IMR-90 (cell line): ENCODE data around the gene SLC27A2. TPM values are rescaled to one million over a fixed set of nuclear protein-coding genes. Genes with fewer than 3 reads are reported as not detected.

Experiments
- ATAC-seq: fragments of 200-7000 bp; cut with Tn5 transposase; 2 replicates; pipeline ENCODE4 v1.9.1; 2020; ENCODE audit warnings: low read depth, mild to moderate bottlenecking, moderate library complexity
- BruUV-seq: library from RNA; stranded (reverse); fragments of 400-500 nt; replicated peaks from 2 replicates; lab custom pipeline; 2021; lab: Mats Ljungman, UMichigan
- CTCF ChIA-PET: fragments of 300-600 bp; formaldehyde crosslinking; extraction: SDS; loops from one replicate; lab custom pipeline; 2021; ENCODE audit warnings: antibody characterized with exemption; lab: Yijun Ruan, JAX
- POLR2A ChIA-PET: fragments of 300-600 bp; sonication (Branson Sonifier 250); formaldehyde crosslinking; loops from one replicate; lab custom pipeline; 2022; ENCODE audit warnings: antibody characterized with exemption; ENCODE audit not compliant: unreplicated experiment; lab: Charles Lee
- DNase-seq: peaks from one replicate; pipeline ENCODE4 v3.0.0; 2013
- H2AFZ ChIP-seq: replicated peaks from 2 replicates; pipeline ENCODE3; 2013; ENCODE audit warnings: low read length, mild to moderate bottlenecking; ENCODE audit not compliant: poor library complexity
- H2AK5ac ChIP-seq: 2 replicates; pipeline ENCODE4 v1.6.1; 2013; ENCODE audit warnings: low read depth, low read length, inconsistent platforms
- H2AK9ac ChIP-seq: replicated peaks from 2 replicates; pipeline ENCODE3; 2013; ENCODE audit warnings: mild to moderate bottlenecking, low read depth, low read length, moderate library complexity; ENCODE audit not compliant: poor library complexity
- H2BK120ac ChIP-seq: 2 replicates; pipeline ENCODE4 v1.6.1; 2013; ENCODE audit warnings: low read depth, low read length, inconsistent platforms
- H2BK15ac ChIP-seq: 3 replicates; pipeline ENCODE4 v1.6.1; 2013; ENCODE audit warnings: low read depth, low read length, inconsistent platforms
- H2BK20ac ChIP-seq: 2 replicates; pipeline ENCODE4 v1.6.1; 2013; ENCODE audit warnings: low read depth, mild to moderate bottlenecking, inconsistent platforms, low read length, moderate library complexity
- H2BK5ac ChIP-seq: 2 replicates; pipeline ENCODE4 v1.6.1; 2013; ENCODE audit warnings: mild to moderate bottlenecking, low read depth, low read length, inconsistent platforms; ENCODE audit not compliant: poor library complexity, severe bottlenecking
- H3K14ac ChIP-seq: replicated peaks from 2 replicates; pipeline ENCODE4 v1.6.1; 2013; ENCODE audit warnings: low read depth, low read length, inconsistent platforms
- H3K18ac ChIP-seq: 2 replicates; pipeline ENCODE4 v1.6.1; 2013; ENCODE audit warnings: low read depth, low read length, control low read depth
- H3K23ac ChIP-seq: 2 replicates; pipeline ENCODE4 v1.6.1; 2013; ENCODE audit warnings: low read depth, low read length, inconsistent platforms
- H3K27ac ChIP-seq: 2 replicates; pipeline ENCODE4 v1.5.1; 2013; ENCODE audit warnings: mild to moderate bottlenecking, control low read depth, low read length; ENCODE audit not compliant: insufficient read depth
- H3K27me3 ChIP-seq: 2 replicates; pipeline ENCODE4 v1.6.1; 2013; ENCODE audit warnings: low read length; ENCODE audit not compliant: control insufficient read depth, insufficient read depth
- H3K36me3 ChIP-seq: 2 replicates; pipeline ENCODE4 v1.6.1; 2013; ENCODE audit warnings: low read length, mixed read lengths; ENCODE audit not compliant: control insufficient read depth, insufficient read depth
- H3K4ac ChIP-seq: 2 replicates; pipeline ENCODE4 v1.6.1; 2013; ENCODE audit warnings: low read depth, low read length, inconsistent platforms
- H3K4me1 ChIP-seq: 2 replicates; pipeline ENCODE4 v1.6.1; 2013; ENCODE audit warnings: low read length, mixed read lengths; ENCODE audit not compliant: control insufficient read depth, insufficient read depth
- H3K4me2 ChIP-seq: 2 replicates; pipeline ENCODE4 v1.6.1; 2013; ENCODE audit warnings: low read depth, mild to moderate bottlenecking, control low read depth, low read length, moderate library complexity
- H3K4me3 ChIP-seq: 2 replicates; pipeline ENCODE4 v1.5.1; 2013; ENCODE audit warnings: low read depth, mild to moderate bottlenecking, control low read depth, low read length, moderate library complexity; ENCODE audit not compliant: insufficient read depth
- H3K56ac ChIP-seq: 2 replicates; pipeline ENCODE4 v1.6.1; 2013; ENCODE audit warnings: low read length, inconsistent platforms; ENCODE audit not compliant: insufficient read depth; ENCODE audit errors: extremely low read depth
- H3K79me1 ChIP-seq, 2 experiments: 2 replicates each; pipeline ENCODE4 v1.6.1; 2013; ENCODE audit warnings: low read length in 2 of 2, inconsistent platforms in 1 of 2, low read depth in 1 of 2
- H3K9ac ChIP-seq: 2 replicates; pipeline ENCODE4 v1.6.1; 2013; ENCODE audit warnings: low read depth, low read length, control low read depth
- H3K9me1 ChIP-seq: 2 replicates; pipeline ENCODE4 v1.6.1; 2013; ENCODE audit warnings: low read length, inconsistent platforms; ENCODE audit not compliant: insufficient read depth
- H3K9me3 ChIP-seq: 2 replicates; pipeline ENCODE4 v1.6.1; 2013; ENCODE audit warnings: low read length; ENCODE audit not compliant: control insufficient read depth, insufficient read depth
- H4K20me1 ChIP-seq: 2 replicates; pipeline ENCODE4 v1.6.1; 2013; ENCODE audit warnings: low read length, inconsistent platforms; ENCODE audit not compliant: insufficient read depth
- H4K5ac ChIP-seq: 2 replicates; pipeline ENCODE4 v1.6.1; 2013; ENCODE audit warnings: mild to moderate bottlenecking, low read depth, low read length, control low read depth
- H4K8ac ChIP-seq, 2 experiments: 2 replicates each; pipeline ENCODE4 v1.6.1; 2013; ENCODE audit warnings: low read depth in 2 of 2, low read length in 2 of 2, control low read depth in 1 of 2, inconsistent platforms in 1 of 2
- H4K91ac ChIP-seq: 2 replicates; pipeline ENCODE4 v1.6.1; 2013; ENCODE audit warnings: low read depth, low read length, inconsistent platforms; ENCODE audit not compliant: insufficient read depth
- BHLHE40 ChIP-seq: fragments of 150-350 bp; IDR thresholded peaks from 2 replicates; pipeline ENCODE4 v1.6.1; 2016; ENCODE audit warnings: mild to moderate bottlenecking, low read depth, low read length
- CEBPB ChIP-seq: IDR thresholded peaks from 2 replicates; pipeline ENCODE4 v1.6.1; 2012; ENCODE audit warnings: low read depth, low read length, improper control_type of control experiment
- MAFK ChIP-seq: IDR thresholded peaks from 2 replicates; pipeline ENCODE4 v1.6.1; 2012; ENCODE audit warnings: low read depth, low read length, improper control_type of control experiment
- MAZ ChIP-seq: IDR thresholded peaks from 2 replicates; pipeline ENCODE4 v1.6.1; 2012; ENCODE audit warnings: low read depth, mild to moderate bottlenecking, low read length, improper control_type of control experiment, moderate library complexity, borderline replicate concordance
- MXI1 ChIP-seq: IDR thresholded peaks from 2 replicates; pipeline ENCODE4 v1.6.1; 2012; ENCODE audit warnings: low read depth, mild to moderate bottlenecking, low read length, moderate library complexity, borderline replicate concordance
- NFE2L2 ChIP-seq: fragments of 150-350 bp; IDR thresholded peaks from 2 replicates; pipeline ENCODE4 v1.6.1; 2016; ENCODE audit warnings: low read depth, mild to moderate bottlenecking, low read length
- POLR2A ChIP-seq: IDR thresholded peaks from 2 replicates; pipeline ENCODE4 v1.6.1; 2012; ENCODE audit warnings: mild to moderate bottlenecking, low read depth, low read length
- RAD21 ChIP-seq: IDR thresholded peaks from 2 replicates; pipeline ENCODE4 v1.6.1; 2012; ENCODE audit warnings: low read length, improper control_type of control experiment
- RCOR1 ChIP-seq: IDR thresholded peaks from 2 replicates; pipeline ENCODE4 v1.6.1; 2012; ENCODE audit warnings: mild to moderate bottlenecking, low read length, improper control_type of control experiment; ENCODE audit not compliant: insufficient replicate concordance
- RFX5 ChIP-seq: IDR thresholded peaks from 2 replicates; pipeline ENCODE4 v1.8.0; 2012; ENCODE audit warnings: low read depth, mild to moderate bottlenecking, low read length, moderate library complexity
- SMC3 ChIP-seq: fragments of 150-350 bp; IDR thresholded peaks from 2 replicates; pipeline ENCODE4 v1.6.1; 2016; ENCODE audit warnings: low read depth, mild to moderate bottlenecking, antibody characterized with exemption, low read length, moderate library complexity
- USF2 ChIP-seq: fragments of 150-350 bp; IDR thresholded peaks from 2 replicates; pipeline ENCODE4 v1.6.1; 2017; ENCODE audit warnings: mild to moderate bottlenecking, antibody characterized with exemption, low read length, low read depth
- WGBS, 2 experiments: methylation state at CpG; one replicate each; pipeline versions ENCODE4 v1.1.5 to v1.1.7; 2013; ENCODE audit warnings: missing lambda C conversion rate in 2 of 2; ENCODE audit not compliant: insufficient read length in 1 of 2; ENCODE audit errors: extremely low coverage in 2 of 2; 5-methylcytosine and 5-hydroxymethylcytosine counted together
- dilution Hi-C: fragments of 300-500 bp; cut with HindIII; formaldehyde crosslinking; loops from one replicate; pipeline ENCODE4 v1.14.3; 2018; ENCODE audit warnings: low sequenced_read_pairs; ENCODE audit not compliant: unreplicated experiment
- in situ Hi-C: fragments of 300-500 bp; cut with MboI; formaldehyde crosslinking; loops from 3 replicates; pipeline ENCODE4 v1.14.3; 2019; ENCODE audit warnings: low sequenced_read_pairs, inconsistent platforms, mixed read lengths
- intact Hi-C: fragments of 100-400 bp; cut with micrococcal nuclease; formaldehyde crosslinking; loops from 2 replicates; pipeline ENCODE4 v1.10.0; 2022
- polyA plus RNA-seq, 3 experiments: library from polyadenylated mRNA; depleted of rRNA; stranded (reverse); fragments of >200 nt; gene quantifications; 2 replicates each; pipeline ENCODE4 v1.2.3, GENCODE V29; 2012; ENCODE audit warnings: low replicate concordance in 1 of 3
- total RNA-seq: library from RNA; depleted of rRNA; stranded (reverse); fragments of >200 nt; gene quantifications from 2 replicates; pipeline ENCODE4 v1.2.3, GENCODE V29; 2012
- TF ChIP-seq, protein P1 (sequence below): conservative IDR thresholded peaks from 2 replicates; pipeline ENCODE4 v1.5.1; 2012; ENCODE audit warnings: mild to moderate bottlenecking, low read depth, low read length, improper control_type of control experiment

Gene SLC27A2
- total and polyA plus RNA-seq, 2 of the 4 experiments (the other 2 are of a cell fraction) = under 0.01 TPM; not detected in 1

GRCh38 chr15:50168379-50168778 lies 13.6 kb upstream of the SLC27A2 start:
- ChIA-PET CTCF (interaction anchor here (0.7 kb wide), 1 partner anchor 12 kb away, joined by 3 read pairs; no protein-coding TSS in a partner anchor), POLR2A (no interaction called here)
- Histone ChIP-seq H3K4ac (no peak overlapping the region), H4K8ac (no peak overlapping the region), H2BK20ac (no peak overlapping the region), H2AK9ac (no peak overlapping the region), H3K4me2 (no peak overlapping the region), H3K9me1 (0 out of 2 replicates have a peak, but pooled peaks cover 3% of the 10 kb centered on the region), H2AK5ac (no peak overlapping the region), H3K23ac (no peak overlapping the region), H3K4me1 (peaks cover 6% of the 10 kb centered on the region), H4K5ac (no peak overlapping the region), H3K27me3 (no peaks in the 10 kb centered on the region), H3K14ac (no peak overlapping the region), H3K36me3 (no peaks in the 10 kb centered on the region), H4K20me1 (no peaks in the 10 kb centered on the region), H3K27ac (no peak overlapping the region), H4K91ac (no peak overlapping the region), H3K9ac (no peak overlapping the region), H3K79me1 (no peaks in the 10 kb centered on the region), H2AFZ (no peak overlapping the region), H2BK15ac (no peak overlapping the region), H2BK120ac (no peak overlapping the region), H2BK5ac (no peak overlapping the region), H3K4me3 (no peak overlapping the region), H3K56ac (no peak overlapping the region), H3K18ac (no peak overlapping the region), H3K9me3 (no peaks in the 10 kb centered on the region)
- dilution Hi-C loops = no loop called here
- WGBS, 2 experiments = 80% methylated on average over 2 of the region's 4 CpGs; no CpG with 5 or more reads in 1 of the 2 experiments
- TF ChIP-seq, protein P1, sequence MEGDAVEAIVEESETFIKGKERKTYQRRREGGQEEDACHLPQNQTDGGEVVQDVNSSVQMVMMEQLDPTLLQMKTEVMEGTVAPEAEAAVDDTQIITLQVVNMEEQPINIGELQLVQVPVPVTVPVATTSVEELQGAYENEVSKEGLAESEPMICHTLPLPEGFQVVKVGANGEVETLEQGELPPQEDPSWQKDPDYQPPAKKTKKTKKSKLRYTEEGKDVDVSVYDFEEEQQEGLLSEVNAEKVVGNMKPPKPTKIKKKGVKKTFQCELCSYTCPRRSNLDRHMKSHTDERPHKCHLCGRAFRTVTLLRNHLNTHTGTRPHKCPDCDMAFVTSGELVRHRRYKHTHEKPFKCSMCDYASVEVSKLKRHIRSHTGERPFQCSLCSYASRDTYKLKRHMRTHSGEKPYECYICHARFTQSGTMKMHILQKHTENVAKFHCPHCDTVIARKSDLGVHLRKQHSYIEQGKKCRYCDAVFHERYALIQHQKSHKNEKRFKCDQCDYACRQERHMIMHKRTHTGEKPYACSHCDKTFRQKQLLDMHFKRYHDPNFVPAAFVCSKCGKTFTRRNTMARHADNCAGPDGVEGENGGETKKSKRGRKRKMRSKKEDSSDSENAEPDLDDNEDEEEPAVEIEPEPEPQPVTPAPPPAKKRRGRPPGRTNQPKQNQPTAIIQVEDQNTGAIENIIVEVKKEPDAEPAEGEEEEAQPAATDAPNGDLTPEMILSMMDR = no peak
- no peak for TF ChIP-seq CEBPB
- TF ChIP-seq RFX5 = no peak
- no peak for TF ChIP-seq USF2
- no peak for TF ChIP-seq RCOR1
- TF ChIP-seq RAD21 = no peak
- TF ChIP-seq MAFK = no peak
- no peak for TF ChIP-seq NFE2L2
- no peak for TF ChIP-seq MXI1
- TF ChIP-seq POLR2A = no peak
- TF ChIP-seq BHLHE40 = no peak
- TF ChIP-seq SMC3 = no peak
- TF ChIP-seq MAZ = no peak
- BruUV-seq = no TSS peak
- in situ Hi-C loops = no loop called here
- no peak for ATAC-seq
- intact Hi-C loops = no loop called here
- no peak for DNase-seq
